PC-3 (cell line): ENCODE results near the gene PWWP2B.

Experiments used
- EZH2 ChIP-seq: fragments of 300-600 bp; sonication (generic); IDR thresholded peaks from one replicate; pipeline ENCODE4 v1.6.1; 2017; ENCODE audit warnings: antibody characterized with exemption, mild to moderate bottlenecking, low read length; ENCODE audit not compliant: unreplicated experiment
- TF ChIP-seq, protein P1 (sequence below): fragments of 300-600 bp; sonication (generic); conservative IDR thresholded peaks from 2 replicates; pipeline ENCODE4 v1.5.1; 2017; ENCODE audit warnings: antibody characterized with exemption, low read depth, mild to moderate bottlenecking, low read length

DNA sequence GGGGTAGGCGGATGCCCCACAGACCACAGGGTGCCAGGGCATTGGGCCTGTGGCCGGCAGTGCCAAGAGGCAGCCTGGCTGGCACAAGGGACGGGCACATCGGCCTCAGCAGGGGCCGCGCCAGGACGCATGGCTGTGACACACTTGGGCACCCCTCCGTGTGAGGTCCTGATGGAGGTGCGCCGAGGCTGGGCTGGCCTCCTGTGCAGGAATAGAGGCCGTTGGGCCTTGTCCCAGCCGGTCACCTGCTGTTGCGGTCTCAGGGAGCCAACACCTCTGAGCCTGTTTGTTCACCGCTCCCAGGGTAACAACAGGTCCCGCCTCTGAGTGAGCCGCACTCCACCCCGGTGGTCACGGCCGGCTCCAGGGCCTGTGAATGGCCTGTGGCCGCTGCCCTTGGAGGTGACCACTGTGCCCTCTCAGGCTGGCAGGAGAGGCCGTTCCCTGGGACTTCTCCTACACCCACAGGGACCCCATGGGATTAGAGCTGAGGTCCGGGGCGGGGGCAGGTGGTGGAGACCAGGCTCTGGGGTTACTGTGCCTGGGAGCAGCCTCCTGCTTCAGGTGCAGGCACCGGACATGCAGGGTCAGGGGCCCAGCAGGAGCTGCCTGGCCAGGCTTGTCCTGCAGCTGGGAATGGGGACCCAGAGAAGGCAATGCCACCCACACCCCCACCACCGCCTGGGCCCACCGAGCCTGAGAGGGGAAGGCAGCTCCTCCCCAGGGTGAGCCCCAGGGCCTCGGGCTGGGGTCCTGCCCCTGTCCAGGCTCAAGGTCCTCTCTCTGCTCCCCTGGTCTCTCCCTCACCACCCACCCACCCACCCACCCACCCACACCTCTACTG, 12.0 kb downstream of the PWWP2B start:
- TF ChIP-seq, protein P1, sequence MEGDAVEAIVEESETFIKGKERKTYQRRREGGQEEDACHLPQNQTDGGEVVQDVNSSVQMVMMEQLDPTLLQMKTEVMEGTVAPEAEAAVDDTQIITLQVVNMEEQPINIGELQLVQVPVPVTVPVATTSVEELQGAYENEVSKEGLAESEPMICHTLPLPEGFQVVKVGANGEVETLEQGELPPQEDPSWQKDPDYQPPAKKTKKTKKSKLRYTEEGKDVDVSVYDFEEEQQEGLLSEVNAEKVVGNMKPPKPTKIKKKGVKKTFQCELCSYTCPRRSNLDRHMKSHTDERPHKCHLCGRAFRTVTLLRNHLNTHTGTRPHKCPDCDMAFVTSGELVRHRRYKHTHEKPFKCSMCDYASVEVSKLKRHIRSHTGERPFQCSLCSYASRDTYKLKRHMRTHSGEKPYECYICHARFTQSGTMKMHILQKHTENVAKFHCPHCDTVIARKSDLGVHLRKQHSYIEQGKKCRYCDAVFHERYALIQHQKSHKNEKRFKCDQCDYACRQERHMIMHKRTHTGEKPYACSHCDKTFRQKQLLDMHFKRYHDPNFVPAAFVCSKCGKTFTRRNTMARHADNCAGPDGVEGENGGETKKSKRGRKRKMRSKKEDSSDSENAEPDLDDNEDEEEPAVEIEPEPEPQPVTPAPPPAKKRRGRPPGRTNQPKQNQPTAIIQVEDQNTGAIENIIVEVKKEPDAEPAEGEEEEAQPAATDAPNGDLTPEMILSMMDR, result no peak
- no peak for TF ChIP-seq EZH2
